SKM-1 treated with dmso at 0.1 percent for 144 hours (cell line): Measurements from ENCODE around the gene IFFO2.
A peak's percentile ranks its signal among the peaks of the same experiment; 100 is the strongest.

Source experiments
- DNase-seq: peaks from one replicate; lab custom pipeline; 2025; ENCODE audit not compliant: unreplicated experiment; lab: John Stamatoyannopoulos, UW

IFFO2 gene

GRCh38 chr1:18956193-18957135 is at the start of gene IFFO2:
TSS of gene IFFO2 (minus strand) at chr1:18956676. CDS start at chr1:18956332, 344 bp downstream.
- DNase-seq, result peak; percentile 89

- DNase-seq, result no peak
Measured at GRCh38 chr1:19006000-19006399, 49.5 kb upstream of the IFFO2 start.

- DNase-seq, result no peak
Measured at GRCh38 chr1:19003371-19004290, 47.2 kb upstream of the IFFO2 start.

GRCh38 chr1:19000065-19000464 is 43.6 kb upstream of the IFFO2 start:
- no peak for DNase-seq

- DNase-seq, result no peak
Measured at GRCh38 chr1:18999359-18999758, 42.9 kb upstream of the IFFO2 start.

- DNase-seq, result peak; percentile 52
Measured at GRCh38 chr1:18998016-18998724, 41.7 kb upstream of the IFFO2 start.

- DNase-seq, result no peak
Measured at GRCh38 chr1:18997508-18997907, 41.0 kb upstream of the IFFO2 start.

GRCh38 chr1:18996548-18997177 is 40.2 kb upstream of the IFFO2 start:
- DNase-seq, result no peak

- DNase-seq, result no peak
Measured at GRCh38 chr1:18994381-18994780, 37.9 kb upstream of the IFFO2 start.

- no peak for DNase-seq
Measured at GRCh38 chr1:18992646-18993045, 36.2 kb upstream of the IFFO2 start.

- DNase-seq, result no peak
Measured at GRCh38 chr1:18991585-18991984, 35.1 kb upstream of the IFFO2 start.

GRCh38 chr1:18989896-18990295 is 33.4 kb upstream of the IFFO2 start:
- no peak for DNase-seq

GRCh38 chr1:18989176-18989799 is 32.8 kb upstream of the IFFO2 start:
- no peak for DNase-seq

GRCh38 chr1:18981242-18981641 is 24.8 kb upstream of the IFFO2 start:
- DNase-seq, result no peak

- DNase-seq, result no peak
Measured at GRCh38 chr1:18978706-18979105, 22.2 kb upstream of the IFFO2 start.

GRCh38 chr1:18977428-18977827 is 21.0 kb upstream of the IFFO2 start:
- DNase-seq, result no peak

- DNase-seq, result no peak
Measured at GRCh38 chr1:18976096-18976495, 19.6 kb upstream of the IFFO2 start.

- no peak for DNase-seq
Measured at GRCh38 chr1:18974606-18975005, 18.1 kb upstream of the IFFO2 start.

- no peak for DNase-seq
Measured at GRCh38 chr1:18974005-18974404, 17.5 kb upstream of the IFFO2 start.

- no peak for DNase-seq
Measured at GRCh38 chr1:18973446-18973955, 17.0 kb upstream of the IFFO2 start.
